HFF-Myc (cell line): ENCODE measurements around the gene OR11G2.
"Not testable (repeated sequence)": the region's sequence is repeated elsewhere in the genome, so short reads cannot be mapped to it uniquely, and the experiment has no call there.

Source experiments
- DNase-seq: peaks from one replicate; pipeline ENCODE4 v3.0.0-alpha.2; 2011; ENCODE audit warnings: low read depth; ENCODE audit errors: extremely low read depth
- H3K4me3 ChIP-seq: replicated peaks from 2 replicates; pipeline ENCODE4 v1.5.1; 2011; ENCODE audit warnings: low read depth, mild to moderate bottlenecking, control low read depth, low read length
- TF ChIP-seq, protein P1 (sequence below): IDR thresholded peaks from 2 replicates; pipeline ENCODE4 v1.5.1; 2012; ENCODE audit warnings: mild to moderate bottlenecking, low read depth, low read length, control low read depth; ENCODE audit errors: missing control alignments

OR11G2 gene, protein sequence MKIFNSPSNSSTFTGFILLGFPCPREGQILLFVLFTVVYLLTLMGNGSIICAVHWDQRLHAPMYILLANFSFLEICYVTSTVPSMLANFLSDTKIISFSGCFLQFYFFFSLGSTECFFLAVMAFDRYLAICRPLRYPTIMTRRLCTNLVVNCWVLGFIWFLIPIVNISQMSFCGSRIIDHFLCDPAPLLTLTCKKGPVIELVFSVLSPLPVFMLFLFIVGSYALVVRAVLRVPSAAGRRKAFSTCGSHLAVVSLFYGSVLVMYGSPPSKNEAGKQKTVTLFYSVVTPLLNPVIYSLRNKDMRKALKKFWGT

DNA sequence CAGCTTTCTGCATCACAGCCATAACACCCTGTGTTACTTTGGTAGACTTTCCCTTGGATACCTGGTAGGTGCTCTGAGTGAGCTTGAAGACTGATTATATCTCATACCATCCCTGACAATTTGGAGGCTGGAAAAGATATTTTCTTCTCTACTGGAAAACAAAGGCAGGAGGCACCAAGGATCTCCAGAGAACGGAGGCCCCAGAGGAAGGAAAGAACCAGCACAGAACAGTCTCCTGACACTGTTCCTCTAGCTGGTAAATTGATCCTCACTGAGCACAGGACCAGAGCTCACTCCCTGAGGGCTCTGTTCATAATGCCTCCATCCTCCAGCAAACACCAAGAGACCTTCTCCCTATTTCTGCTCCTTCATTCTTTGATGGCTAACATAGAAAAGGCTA is at the start of gene OR11G2:
Gene OR11G2, plus strand, starts transcription at position 301 of the 400 bp plus-strand sequence. CDS start 6,542 bp downstream, outside the sequence.
- TF ChIP-seq, protein P1, sequence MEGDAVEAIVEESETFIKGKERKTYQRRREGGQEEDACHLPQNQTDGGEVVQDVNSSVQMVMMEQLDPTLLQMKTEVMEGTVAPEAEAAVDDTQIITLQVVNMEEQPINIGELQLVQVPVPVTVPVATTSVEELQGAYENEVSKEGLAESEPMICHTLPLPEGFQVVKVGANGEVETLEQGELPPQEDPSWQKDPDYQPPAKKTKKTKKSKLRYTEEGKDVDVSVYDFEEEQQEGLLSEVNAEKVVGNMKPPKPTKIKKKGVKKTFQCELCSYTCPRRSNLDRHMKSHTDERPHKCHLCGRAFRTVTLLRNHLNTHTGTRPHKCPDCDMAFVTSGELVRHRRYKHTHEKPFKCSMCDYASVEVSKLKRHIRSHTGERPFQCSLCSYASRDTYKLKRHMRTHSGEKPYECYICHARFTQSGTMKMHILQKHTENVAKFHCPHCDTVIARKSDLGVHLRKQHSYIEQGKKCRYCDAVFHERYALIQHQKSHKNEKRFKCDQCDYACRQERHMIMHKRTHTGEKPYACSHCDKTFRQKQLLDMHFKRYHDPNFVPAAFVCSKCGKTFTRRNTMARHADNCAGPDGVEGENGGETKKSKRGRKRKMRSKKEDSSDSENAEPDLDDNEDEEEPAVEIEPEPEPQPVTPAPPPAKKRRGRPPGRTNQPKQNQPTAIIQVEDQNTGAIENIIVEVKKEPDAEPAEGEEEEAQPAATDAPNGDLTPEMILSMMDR, result no peak
- H3K4me3 ChIP-seq, result no peak within 1 kb of the TSS
- no peak for DNase-seq

DNA sequence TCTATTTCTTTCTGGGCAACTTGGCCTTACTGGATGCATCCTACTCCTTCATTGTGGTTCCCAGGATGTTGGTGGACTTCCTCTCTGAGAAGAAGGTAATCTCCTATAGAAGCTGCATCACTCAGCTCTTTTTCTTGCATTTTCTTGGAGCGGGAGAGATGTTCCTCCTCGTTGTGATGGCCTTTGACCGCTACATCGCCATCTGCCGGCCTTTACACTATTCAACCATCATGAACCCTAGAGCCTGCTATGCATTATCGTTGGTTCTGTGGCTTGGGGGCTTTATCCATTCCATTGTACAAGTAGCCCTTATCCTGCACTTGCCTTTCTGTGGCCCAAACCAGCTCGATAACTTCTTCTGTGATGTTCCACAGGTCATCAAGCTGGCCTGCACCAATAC is 46.8 kb upstream of the OR11G2 start:
- no peak for DNase-seq
- H3K4me3 ChIP-seq, result no peak overlapping the region
- TF ChIP-seq, protein P1, result no peak

DNA sequence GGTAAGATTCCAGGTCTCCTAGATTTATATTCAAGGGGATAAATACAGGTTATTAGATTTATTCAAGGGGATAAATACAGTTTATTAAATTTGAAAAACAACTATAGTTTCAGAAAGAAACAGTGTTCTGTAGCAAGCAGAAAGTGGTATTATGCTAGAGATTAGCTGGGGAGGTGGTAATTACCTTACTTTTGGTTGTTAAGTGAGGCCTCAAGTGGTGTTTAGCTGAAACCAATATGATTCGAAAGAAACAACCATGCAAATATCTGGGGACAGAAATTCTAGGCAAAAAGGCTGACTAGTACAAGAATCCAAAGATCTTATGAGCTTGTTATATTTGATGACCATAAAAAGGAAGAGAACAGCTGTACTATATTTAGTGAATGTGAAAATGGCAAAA is 45.9 kb upstream of the OR11G2 start:
- DNase-seq, result no peak
- TF ChIP-seq, protein P1, result no peak
- no peak overlapping the region for H3K4me3 ChIP-seq

DNA sequence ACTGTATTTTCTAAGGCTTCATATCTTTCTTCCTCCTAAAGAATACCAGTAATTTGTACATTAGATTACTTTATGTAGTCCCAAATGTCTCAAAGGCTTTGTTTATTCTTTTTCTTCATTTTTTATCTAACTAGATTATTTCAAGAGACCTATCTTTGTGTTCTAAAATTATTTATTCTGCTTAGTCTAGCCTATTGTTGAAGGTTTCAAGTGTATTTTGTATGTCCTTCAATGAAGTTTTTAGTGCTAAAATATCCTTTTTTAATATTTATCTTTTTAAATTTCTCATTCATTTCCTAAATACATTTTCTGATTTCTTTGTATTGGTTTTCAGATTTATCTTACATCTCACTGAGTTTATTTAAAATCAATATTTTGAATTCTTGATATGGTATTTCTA is 26.2 kb upstream of the OR11G2 start:
- H3K4me3 ChIP-seq, result no peak overlapping the region
- TF ChIP-seq, protein P1, result no peak
- DNase-seq, result no peak

DNA sequence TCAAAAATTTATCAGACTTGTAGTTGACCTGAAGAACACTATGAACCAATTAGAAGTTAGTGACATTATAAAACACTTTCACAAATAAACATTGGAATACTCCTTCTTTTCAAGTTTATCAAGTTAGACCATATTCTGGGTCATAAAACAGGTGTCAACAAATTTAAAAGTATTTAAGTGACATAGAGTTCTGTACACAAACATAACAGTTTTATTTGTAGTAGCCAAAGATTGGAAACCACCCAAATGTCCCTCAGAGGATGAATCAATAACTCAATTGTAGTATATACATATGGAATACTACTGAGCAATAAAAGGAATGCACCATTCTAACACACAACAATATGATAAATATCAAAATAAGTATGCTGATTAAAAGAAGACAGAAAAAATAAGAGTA is 23.6 kb upstream of the OR11G2 start:
- DNase-seq, result no peak
- TF ChIP-seq, protein P1, result no peak
- no peak overlapping the region for H3K4me3 ChIP-seq

DNA sequence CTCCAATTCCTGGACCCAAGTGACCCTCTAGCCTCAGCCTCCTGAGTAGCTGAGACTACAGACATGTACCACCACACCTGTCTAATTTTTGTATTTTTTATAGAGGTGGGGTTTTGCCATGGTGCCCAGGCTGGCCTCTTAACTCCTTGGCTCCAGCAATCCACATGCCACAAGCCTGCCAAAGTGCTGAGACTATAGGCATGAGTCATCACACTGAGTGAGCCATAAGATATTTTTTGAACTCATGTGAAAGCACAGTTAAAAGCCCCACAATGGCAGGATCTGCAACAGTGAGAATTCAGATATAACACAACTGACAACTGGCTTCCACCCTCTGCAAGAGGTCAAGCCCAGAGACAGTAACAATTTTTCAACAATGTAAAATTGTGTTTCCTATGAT is 20.8 kb upstream of the OR11G2 start:
- DNase-seq, H3K4me3 ChIP-seq: not testable (repeated sequence)

DNA sequence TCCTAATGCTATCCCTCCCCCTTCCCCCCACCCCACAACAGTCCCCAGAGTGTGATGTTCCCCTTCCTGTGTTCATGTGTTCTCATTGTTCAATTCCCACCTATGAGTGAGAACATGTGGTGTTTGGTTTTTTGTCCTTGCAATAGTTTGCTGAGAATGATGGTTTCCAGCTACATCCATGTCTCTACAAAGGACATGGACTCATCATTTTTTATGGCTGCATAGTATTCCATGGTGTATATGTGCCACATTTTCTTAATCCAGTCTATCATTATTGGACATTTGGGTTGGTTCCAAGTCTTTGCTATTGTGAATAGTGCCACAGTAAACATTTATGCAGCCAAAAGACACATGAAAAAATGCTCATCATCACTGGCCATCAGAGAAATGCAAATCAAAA is 16.5 kb upstream of the OR11G2 start:
- not testable (repeated sequence) for DNase-seq, H3K4me3 ChIP-seq

DNA sequence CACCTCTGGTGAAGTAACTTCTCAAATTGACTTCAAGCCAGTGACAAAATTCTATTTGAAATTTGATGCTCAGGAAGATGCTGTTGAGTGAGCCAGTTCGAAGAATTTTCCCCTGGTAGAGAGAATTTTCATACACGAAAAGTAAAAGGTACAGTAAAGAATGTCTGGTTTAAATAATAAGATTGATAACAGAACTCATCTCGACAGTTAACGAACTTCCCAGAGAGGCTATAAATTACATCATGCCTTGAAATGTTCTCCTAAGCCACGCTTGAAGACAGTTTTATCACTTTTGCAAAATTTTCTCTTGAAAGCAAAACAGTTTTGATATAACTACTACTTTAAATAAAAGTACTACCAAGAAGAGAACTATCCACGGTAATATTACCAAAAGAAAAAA is 14.4 kb upstream of the OR11G2 start:
- no peak overlapping the region for H3K4me3 ChIP-seq
- TF ChIP-seq, protein P1, result no peak
- DNase-seq, result no peak
